Brain microvascular endothelial cell (primary cell): Measurements from ENCODE around the gene MYO1G.

ENCODE experiments used
- DNase-seq: peaks from one replicate; pipeline ENCODE4 v3.0.0-alpha.2; 2020
- H3K27ac ChIP-seq: fragments of 250-450 bp; sonication (Bioruptor Pico); 2 replicates; pipeline ENCODE4 v1.5.1; 2020; ENCODE audit warnings: mild to moderate bottlenecking, moderate library complexity
- H3K27me3 ChIP-seq: fragments of 250-450 bp; sonication (Bioruptor Pico); replicated peaks from 2 replicates; pipeline ENCODE4 v1.5.1; 2020; ENCODE audit warnings: mild to moderate bottlenecking
- H3K36me3 ChIP-seq: fragments of 250-450 bp; sonication (Bioruptor Pico); replicated peaks from 2 replicates; pipeline ENCODE4 v1.5.1; 2020; ENCODE audit warnings: mild to moderate bottlenecking
- H3K4me3 ChIP-seq: 2 replicates; pipeline ENCODE4 v1.5.1; 2011; ENCODE audit warnings: low read depth, mild to moderate bottlenecking, control low read depth, low read length, moderate library complexity
- CTCF ChIP-seq: IDR thresholded peaks from 2 replicates; pipeline ENCODE4 v1.5.1; 2011; ENCODE audit warnings: low read depth, mild to moderate bottlenecking, moderate library complexity, low read length, control low read depth, inconsistent platforms; ENCODE audit errors: missing control alignments
- in situ Hi-C: cut with HindIII; loops from 2 replicates; pipeline ENCODE4 v1.10.0; 2017; ENCODE audit warnings: low sequenced_read_pairs, low pct_ligation_motif_present

Gene MYO1G

GRCh38 chr7:44971188-44971901, 7.5 kb downstream of the MYO1G start:
- no peak for DNase-seq
- in situ Hi-C loops = no loop called here
- no peaks in the 10 kb centered on the region for H3K36me3 ChIP-seq
- no peak for TF ChIP-seq CTCF
- no peak overlapping the region for H3K4me3 ChIP-seq
- no peak overlapping the region for H3K27ac ChIP-seq
- H3K27me3 ChIP-seq = peaks cover 2% of the 10 kb centered on the region

GRCh38 chr7:44970523-44971051, 8.2 kb downstream of the MYO1G start:
- in situ Hi-C loops = no loop called here
- DNase-seq = no peak
- Histone ChIP-seq H3K27me3 (peaks cover 2% of the 10 kb centered on the region), H3K4me3 (no peak overlapping the region), H3K27ac (no peak overlapping the region), H3K36me3 (no peaks in the 10 kb centered on the region)
- no peak for TF ChIP-seq CTCF

GRCh38 chr7:44969701-44970522, 8.9 kb downstream of the MYO1G start:
- in situ Hi-C loops = no loop called here
- no peak for DNase-seq
- peaks cover 2% of the 10 kb centered on the region for H3K27me3 ChIP-seq
- H3K36me3 ChIP-seq = no peaks in the 10 kb centered on the region
- no peak overlapping the region for H3K27ac ChIP-seq
- no peak overlapping the region for H3K4me3 ChIP-seq
- no peak for TF ChIP-seq CTCF

- Histone ChIP-seq H3K4me3 (no peak overlapping the region), H3K36me3 (no peaks in the 10 kb centered on the region), H3K27ac (no peak overlapping the region), H3K27me3 (peaks cover 2% of the 10 kb centered on the region)
- no peak for DNase-seq
- in situ Hi-C loops = no loop called here
- TF ChIP-seq CTCF = no peak
Observed at GRCh38 chr7:44969049-44969700, 9.6 kb downstream of the MYO1G start.

- Histone ChIP-seq H3K27ac (no peak overlapping the region), H3K36me3 (no peaks in the 10 kb centered on the region), H3K4me3 (no peak overlapping the region), H3K27me3 (peaks cover under 1% of the 10 kb centered on the region)
- TF ChIP-seq CTCF = peak; percentile 54
- in situ Hi-C loops = no loop called here
- no peak for DNase-seq
Observed at GRCh38 chr7:44967571-44968446, 11.0 kb downstream of the MYO1G start.
